ENCODE measurements around the gene B4GALNT4. TPM values are rescaled to one million over a fixed set of nuclear protein-coding genes. Genes with fewer than 3 reads are reported as not detected.
"Not testable (repeated sequence)": the region's sequence is repeated elsewhere in the genome, so short reads cannot be mapped to it uniquely, and the experiment has no call there.

B4GALNT4 gene
- total RNA-seq, 3 donors from 2014 or later (not counting 1 experiment from before 2014, with no cell fraction given): 0.66 to 1.5 (median 1.5) TPM

GRCh38 chr11:332651-333480 is 36.4 kb upstream of the B4GALNT4 start:
- Histone ChIP-seq H3K36me3 (ENCODE audit: control insufficient read depth, insufficient read depth, low read length) (no peaks in the 10 kb centered on the region), H3K4me1 (ENCODE audit: control insufficient read depth, insufficient read depth, low read length) (peaks cover 77% of the 10 kb centered on the region), H3K27me3 (ENCODE audit: control insufficient read depth, insufficient read depth, low read length) (no peaks in the 10 kb centered on the region), H3K4me3 (ENCODE audit: low read length) (no peak overlapping the region), H3K9me3 (ENCODE audit: control insufficient read depth, insufficient read depth, low read length) (peaks cover 4% of the 10 kb centered on the region), H3K27ac (ENCODE audit: low read length) (peak overlapping the region; percentile 11)
- DNase-seq: no peak
- intact Hi-C loops (cut with micrococcal nuclease): no loop called here
- no peak for TF ChIP-seq CTCF (IDR thresholded peaks at IDR 0.05)
- peaks cover 73% of the 10 kb centered on the region in 2 donors for H3K4me1 Mint-ChIP-seq
- no peaks in the 10 kb centered on the region for H3K36me3 Mint-ChIP-seq
- H3K27ac Mint-ChIP-seq: peak overlapping the region; percentile 78 to 88
- peak in 1 of 3 donors; percentile 16 for ATAC-seq
- no peaks in the 10 kb centered on the region for H3K27me3 Mint-ChIP-seq (ENCODE audit: low read depth in 2 of 2)
- peak overlapping the region; percentile 86 for H3K4me3 Mint-ChIP-seq
- H3K9me3 Mint-ChIP-seq: no peaks in the 10 kb centered on the region
- whole genome bisulfite sequencing (ENCODE audit: insufficient coverage): 61% methylated on average over 23 of the region's 23 CpGs

- H3K27me3 Mint-ChIP-seq (ENCODE audit: low read depth in 2 of 2); H3K4me3 ChIP-seq (ENCODE audit: low read length); H3K27ac ChIP-seq (ENCODE audit: low read length); DNase-seq; H3K27me3 ChIP-seq (ENCODE audit: control insufficient read depth, insufficient read depth, low read length); ATAC-seq; H3K36me3 ChIP-seq (ENCODE audit: control insufficient read depth, insufficient read depth, low read length); H3K4me3 Mint-ChIP-seq; H3K36me3 Mint-ChIP-seq; intact Hi-C loops (cut with micrococcal nuclease); H3K9me3 Mint-ChIP-seq; H3K9me3 ChIP-seq (ENCODE audit: control insufficient read depth, insufficient read depth, low read length): not testable (repeated sequence)
- H3K27ac Mint-ChIP-seq: peak overlapping the region in 1 of 2 donors; percentile 8
- H3K4me1 ChIP-seq (ENCODE audit: control insufficient read depth, insufficient read depth, low read length): peaks cover 71% of the 10 kb centered on the region
- 88% methylated on average over 16 of the region's 17 CpGs for WGBS (ENCODE audit: insufficient coverage)
- H3K4me1 Mint-ChIP-seq: peaks cover 73% of the 10 kb centered on the region in 2 donors
Measured at GRCh38 chr11:333616-334263, 35.6 kb upstream of the B4GALNT4 start.

GRCh38 chr11:334264-334994 is 34.9 kb upstream of the B4GALNT4 start:
- H3K4me3 ChIP-seq (ENCODE audit: low read length): no peak overlapping the region
- no peaks in the 10 kb centered on the region for H3K36me3 ChIP-seq (ENCODE audit: control insufficient read depth, insufficient read depth, low read length)
- peak overlapping the region; percentile 61 for H3K4me3 Mint-ChIP-seq
- DNase-seq: no peak
- intact Hi-C loops (cut with micrococcal nuclease): no loop called here
- no peaks in the 10 kb centered on the region for H3K27me3 Mint-ChIP-seq (ENCODE audit: low read depth in 2 of 2)
- no peaks in the 10 kb centered on the region for H3K9me3 Mint-ChIP-seq
- TF ChIP-seq CTCF (IDR thresholded peaks at IDR 0.05): no peak
- H3K9me3 ChIP-seq (ENCODE audit: control insufficient read depth, insufficient read depth, low read length): peaks cover 4% of the 10 kb centered on the region
- H3K27me3 ChIP-seq (ENCODE audit: control insufficient read depth, insufficient read depth, low read length): no peaks in the 10 kb centered on the region
- H3K4me1 ChIP-seq (ENCODE audit: control insufficient read depth, insufficient read depth, low read length): peaks cover 65% of the 10 kb centered on the region
- peaks cover 66 to 69% of the 10 kb centered on the region in 2 donors for H3K4me1 Mint-ChIP-seq
- WGBS (ENCODE audit: insufficient coverage): 89% methylated on average over 25 of the region's 25 CpGs
- no peak overlapping the region for H3K27ac Mint-ChIP-seq
- H3K27ac ChIP-seq (ENCODE audit: low read length): no peak overlapping the region
- ATAC-seq: no peak
- no peaks in the 10 kb centered on the region for H3K36me3 Mint-ChIP-seq
